K562 (cell line): Measurements from ENCODE around the gene KRTAP5-1. TPM values are rescaled to one million over a fixed set of nuclear protein-coding genes. Genes with fewer than 3 reads are reported as not detected.

Experiments used
- ATAC-seq: fragments of 200-7000 bp; cut with Tn5 transposase; 3 replicates; pipeline ENCODE4 v1.9.1; 2020; ENCODE audit warnings: moderate library complexity
- BruUV-seq: library from RNA; stranded (reverse); fragments of 400-500 nt; replicated peaks from 2 replicates; lab custom pipeline; 2021; lab: Mats Ljungman, UMichigan
- CTCF ChIA-PET: fragments of 300-600 bp; formaldehyde crosslinking; extraction: SDS; loops from one replicate; lab custom pipeline; 2021; ENCODE audit warnings: low intra/inter-chr PET ratio; lab: Yijun Ruan, JAX
- POLR2A ChIA-PET: fragments of 300-600, 350-650 bp; sonication (Branson Sonifier 250); formaldehyde crosslinking; extraction: SDS; loops from one replicate; lab custom pipeline; 2021; ENCODE audit warnings: antibody characterized with exemption, inconsistent platforms; lab: Yijun Ruan, JAX
- DNase-seq, 4 experiments: peaks; one replicate each; pipeline versions ENCODE4 v3.0.0 to v3.0.0-alpha.2; 2011 to 2018; ENCODE audit warnings: low spot score in 3 of 4, mixed read lengths in 3 of 4; ENCODE audit errors: extremely low read depth in 1 of 4
- FAIRE-seq: peaks from 2 replicates; lab custom pipeline; 2011; peaks lifted over from hg19 to GRCh38; lab: Jason Lieb, UNC
- H2AFZ ChIP-seq: 2 replicates; pipeline ENCODE4 v1.6.0; 2011; ENCODE audit warnings: low read depth, low read length, control low read depth, inconsistent platforms
- H3K27ac ChIP-seq: fragments of 200-600 bp; 3 replicates; pipeline ENCODE4 v1.8.0; 2011; ENCODE audit warnings: low read depth, mild to moderate bottlenecking, control low read depth, inconsistent platforms, low read length, moderate library complexity, mixed read lengths; ENCODE audit errors: extremely low read depth
- H3K27me3 ChIP-seq, 2 experiments: fragments of 300-600 bp in 1 of 2; 2 replicates in 1 of 2; 3 replicates in 1 of 2; pipeline versions ENCODE4 v1.6.0 to v1.8.0; 2011; ENCODE audit warnings: inconsistent platforms in 2 of 2, low read length in 2 of 2, mild to moderate bottlenecking in 1 of 2, mixed read lengths in 1 of 2, moderate library complexity in 1 of 2; ENCODE audit not compliant: control insufficient read depth in 2 of 2, insufficient read depth in 2 of 2
- H3K36me3 ChIP-seq: fragments of 300-600 bp; 3 replicates; pipeline ENCODE4 v1.8.0; 2011; ENCODE audit warnings: mild to moderate bottlenecking, low read length, inconsistent platforms; ENCODE audit not compliant: control insufficient read depth, insufficient read depth
- H3K4me1 ChIP-seq, 2 experiments: fragments of 200-600 bp in 1 of 2; replicated peaks in 1 of 2; 2 replicates in 1 of 2; 3 replicates in 1 of 2; pipeline versions ENCODE4 v1.5.1 to v1.8.0; 2011; ENCODE audit warnings: inconsistent platforms in 2 of 2, low read length in 2 of 2, mild to moderate bottlenecking in 1 of 2, mixed read lengths in 1 of 2, moderate library complexity in 1 of 2; ENCODE audit not compliant: control insufficient read depth in 2 of 2, insufficient read depth in 2 of 2
- H3K4me2 ChIP-seq: 2 replicates; pipeline ENCODE4 v1.6.1; 2011; ENCODE audit warnings: low read length, control low read depth, inconsistent platforms, mixed read lengths; ENCODE audit not compliant: insufficient read depth
- H3K4me3 ChIP-seq: fragments of 200-600 bp; sonication (generic), shearing (Covaris generic); 2 replicates; pipeline ENCODE4 v1.5.1; 2016; ENCODE audit warnings: control low read depth, inconsistent platforms
- H3K79me2 ChIP-seq: fragments of 200-600 bp; 3 replicates; pipeline ENCODE4 v1.8.0; 2011; ENCODE audit warnings: low read length, inconsistent platforms; ENCODE audit not compliant: control insufficient read depth, insufficient read depth
- H3K9ac ChIP-seq, 2 experiments: 2 replicates each; pipeline versions ENCODE4 v1.6.0 to v1.6.1; 2011; ENCODE audit warnings: low read depth in 2 of 2, low read length in 2 of 2, control low read depth in 1 of 2, inconsistent platforms in 1 of 2, mild to moderate bottlenecking in 1 of 2, mixed read lengths in 1 of 2; ENCODE audit not compliant: insufficient read depth in 1 of 2
- H3K9me1 ChIP-seq: one replicate; pipeline ENCODE4 v1.6.0; 2011; ENCODE audit warnings: inconsistent platforms, mild to moderate bottlenecking, low read length, moderate library complexity; ENCODE audit not compliant: control insufficient read depth, insufficient read depth
- H3K9me3 ChIP-seq: replicated peaks from 2 replicates; pipeline ENCODE4 v1.5.1; 2011; ENCODE audit warnings: low read depth, low read length, inconsistent platforms; ENCODE audit not compliant: control insufficient read depth, insufficient read depth
- H4K20me1 ChIP-seq: replicated peaks from 2 replicates; pipeline ENCODE4 v1.6.1; 2011; ENCODE audit warnings: low read length, inconsistent platforms, mixed read lengths; ENCODE audit not compliant: control insufficient read depth, insufficient read depth
- JUND ChIP-seq, 2 experiments: IDR thresholded peaks; 2 replicates in 1 of 2; 3 replicates in 1 of 2; pipeline ENCODE4 v1.6.1; 2011; ENCODE audit warnings: borderline replicate concordance in 2 of 2, low read depth in 2 of 2, low read length in 2 of 2, improper control_type of control experiment in 1 of 2, missing biosample characterization in 1 of 2, missing genetic modification characterization in 1 of 2, missing genetic modification reagents in 1 of 2
- MAZ ChIP-seq, 2 experiments: fragments of 450-650 bp in 1 of 2; sonication (generic) in 1 of 2; formaldehyde crosslinking; IDR thresholded peaks in 1 of 2; conservative IDR thresholded peaks in 1 of 2; 2 replicates each; pipeline versions ENCODE4 v1.4.0 to v1.5.0; 2020; ENCODE audit warnings: mild to moderate bottlenecking in 1 of 2, missing genetic modification reagents in 1 of 2
- PHTF2 ChIP-seq: fragments of 250-450 bp; sonication (Bioruptor Pico); IDR thresholded peaks from 2 replicates; pipeline ENCODE4 v1.5.0; 2021; ENCODE audit warnings: mild to moderate bottlenecking
- WGBS: fragments of 100-300 bp; shearing (Covaris generic); methylation state at CpG from one replicate; pipeline ENCODE4 v1.1.6; 2016; ENCODE audit warnings: low coverage, mixed read lengths; ENCODE audit not compliant: insufficient coverage; ENCODE audit errors: missing lambda C conversion rate; 5-methylcytosine and 5-hydroxymethylcytosine counted together
- in situ Hi-C: fragments of 300-500 bp; cut with MboI; formaldehyde crosslinking; loops from 4 replicates; pipeline ENCODE4 v1.15.0; 2018; ENCODE audit warnings: inconsistent platforms, mixed read lengths
- intact Hi-C: fragments of 100-400 bp; cut with micrococcal nuclease; formaldehyde crosslinking; loops from 2 replicates; pipeline ENCODE4 v1.14.2; 2022
- polyA plus RNA-seq, 8 experiments: library from polyadenylated mRNA; depleted of rRNA in 4 of 8; stranded (reverse) in 5 of 8; unstranded in 3 of 8; fragments of >200 nt; fragmentation: Nextera tagmentation in 2 of 8; fragmentation: Illumina TruSeq in 1 of 8; extraction: Ambion mirVana in 2 of 8; extraction: Trizol in 1 of 8; gene quantifications; 2 replicates each; pipeline versions ENCODE4 v1.2.1 to v1.2.3, GENCODE V29; 2011 to 2014; ENCODE audit warnings: inconsistent platforms in 1 of 8, missing spikeins in 1 of 8
- total RNA-seq, 7 experiments: library from RNA; depleted of rRNA in 6 of 7; stranded (reverse); fragments of >200 nt in 6 of 7; fragmentation: Illumina TruSeq in 2 of 7; extraction: Trizol in 2 of 7; gene quantifications; 2 replicates each; pipeline versions ENCODE4 v1.2.1 to v1.2.3, GENCODE V29; 2011 to 2021; ENCODE audit warnings: low replicate concordance in 1 of 7
- TF ChIP-seq, protein P1 (sequence below): fragments of 250-450 bp; sonication (Bioruptor Pico); IDR thresholded peaks from 2 replicates; pipeline ENCODE4 v1.4.0; 2020; ENCODE audit warnings: mild to moderate bottlenecking, moderate library complexity
- TF ChIP-seq, protein P2 (sequence below): fragments of 450-650 bp; IDR thresholded peaks from 2 replicates; pipeline ENCODE4 v1.6.1; 2018; ENCODE audit not compliant: partially characterized antibody
- TF ChIP-seq, protein P3 (sequence below): sonication (generic); formaldehyde crosslinking; IDR thresholded peaks from 2 replicates; pipeline ENCODE4 v1.8.0; 2022; ENCODE audit warnings: mild to moderate bottlenecking, missing genetic modification reagents
- TF ChIP-seq, protein P4 (sequence below): IDR thresholded peaks from 2 replicates; pipeline ENCODE4 v1.6.1; 2012; ENCODE audit warnings: low read depth, low read length, improper control_type of control experiment, borderline replicate concordance

KRTAP5-1 gene
- total and polyA plus RNA-seq, 9 of the 15 experiments (the other 6 are each of a cell fraction or from before 2014, with no cell fraction given), result not detected

DNA sequence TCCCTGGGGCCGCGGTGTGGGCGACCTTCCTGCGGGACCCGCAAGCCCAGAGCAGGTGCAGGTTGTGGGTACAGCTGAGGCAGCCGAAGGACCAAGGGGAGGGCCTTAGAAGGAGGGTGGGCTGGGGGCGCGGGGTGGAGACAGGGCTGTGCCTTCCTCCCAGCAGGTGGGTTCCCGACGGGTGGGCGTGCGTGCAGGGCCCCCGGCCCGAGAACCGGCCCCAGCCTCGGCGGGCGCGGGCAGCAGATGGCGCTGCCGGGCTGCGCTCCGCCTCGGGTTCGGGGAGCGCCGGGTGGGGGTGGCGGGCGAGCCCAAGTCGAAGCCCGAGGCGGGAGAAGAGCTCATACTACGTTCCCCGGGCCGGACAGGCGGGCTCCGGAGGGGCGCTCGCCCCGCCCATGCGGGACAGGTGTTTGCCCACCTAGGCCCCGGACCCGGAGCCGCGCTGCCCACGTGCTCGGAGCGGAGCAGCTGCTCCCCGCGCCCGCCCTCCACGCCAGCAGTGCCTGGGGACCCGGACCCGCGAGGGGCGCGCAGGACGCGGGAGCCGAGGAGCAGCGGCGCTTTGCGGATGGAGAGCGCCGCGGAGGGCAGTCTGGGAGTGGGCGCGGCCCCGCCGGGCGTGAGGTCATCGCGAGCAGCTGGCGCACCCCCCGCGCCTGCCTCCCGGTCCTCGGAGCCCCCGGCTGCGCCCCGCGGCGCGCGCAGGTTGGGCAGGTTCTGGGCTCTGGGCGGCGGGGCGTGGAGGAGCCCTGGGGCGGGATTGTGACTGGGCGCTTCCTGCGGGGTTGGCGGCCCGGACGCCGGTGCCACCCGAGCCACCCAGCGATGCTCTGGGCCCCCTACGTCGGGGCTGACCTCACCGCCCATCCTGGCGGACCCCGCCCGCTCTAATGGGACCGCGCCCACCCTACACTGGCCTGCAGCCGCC, 38.3 kb downstream of the KRTAP5-1 start:
- ATAC-seq, result peak; percentile 87
- Histone ChIP-seq H2AFZ (peak overlapping the region; percentile 80), H3K4me2 (peak overlapping the region; percentile 37; the same call in 1 of the 2 replicates), H3K4me1 (peaks cover 0 to 51% of the 10 kb centered on the region in 2 experiments; a peak in 3 of 5 replicates), H4K20me1 (peaks cover 3% of the 10 kb centered on the region; the same call in 1 of the 2 replicates), H3K9ac (peak overlapping the region in 1 of 2 experiments; percentile 43; a peak in 2 of 4 replicates), H3K79me2 (no peaks in the 10 kb centered on the region), H3K36me3 (no peaks in the 10 kb centered on the region), H3K9me3 (no peaks in the 10 kb centered on the region), H3K9me1 (no peaks in the 10 kb centered on the region), H3K27ac (no peak overlapping the region), H3K4me3 (peak overlapping the region; percentile 31), H3K27me3 (peaks cover 0 to 5% of the 10 kb centered on the region in 2 experiments; a peak in 1 of 5 replicates)
- peak; percentile 63 to 90 (median 87) for DNase-seq
- no peak for FAIRE-seq
- in situ Hi-C loops (no loop called here), intact Hi-C loops (loop anchor here (2.0 kb wide), 1 partner anchor 28 kb away; no protein-coding TSS in a partner anchor)
- CTCF ChIA-PET, result interaction anchor here (0.6 to 3.1 kb wide), 4 partner anchors 14 to 76 kb away, joined by 3 to 19 read pairs (median 4); no protein-coding TSS in a partner anchor
- POLR2A ChIA-PET, result interaction anchor here (0.6 to 1.0 kb wide), 3 partner anchors 9 to 1467 kb away, joined by 3 to 4 read pairs (median 4); no protein-coding TSS in a partner anchor
- no TSS peak for BruUV-seq
- WGBS, result 7% methylated on average over 29 of the region's 106 CpGs
- TF ChIP-seq PHTF2 (no peak), JUND (IDR thresholded peaks at IDR 0.05; ENCODE audit: borderline replicate concordance, low read depth, low read length) (0 out of 2 replicates have a peak, but pooled peaks have one; percentile 8), JUND (tag; IDR thresholded peaks at IDR 0.05; ENCODE audit: borderline replicate concordance, low read depth, low read length) (no peak), MAZ (CRISPR knock-in tag; conservative IDR thresholded peaks at IDR 0.05 in 1 of 2, IDR thresholded peaks at IDR 0.05 in 1 of 2) (peak; percentile 26 to 68; a peak in 3 of 4 replicates)
- TF ChIP-seq, protein P1, sequence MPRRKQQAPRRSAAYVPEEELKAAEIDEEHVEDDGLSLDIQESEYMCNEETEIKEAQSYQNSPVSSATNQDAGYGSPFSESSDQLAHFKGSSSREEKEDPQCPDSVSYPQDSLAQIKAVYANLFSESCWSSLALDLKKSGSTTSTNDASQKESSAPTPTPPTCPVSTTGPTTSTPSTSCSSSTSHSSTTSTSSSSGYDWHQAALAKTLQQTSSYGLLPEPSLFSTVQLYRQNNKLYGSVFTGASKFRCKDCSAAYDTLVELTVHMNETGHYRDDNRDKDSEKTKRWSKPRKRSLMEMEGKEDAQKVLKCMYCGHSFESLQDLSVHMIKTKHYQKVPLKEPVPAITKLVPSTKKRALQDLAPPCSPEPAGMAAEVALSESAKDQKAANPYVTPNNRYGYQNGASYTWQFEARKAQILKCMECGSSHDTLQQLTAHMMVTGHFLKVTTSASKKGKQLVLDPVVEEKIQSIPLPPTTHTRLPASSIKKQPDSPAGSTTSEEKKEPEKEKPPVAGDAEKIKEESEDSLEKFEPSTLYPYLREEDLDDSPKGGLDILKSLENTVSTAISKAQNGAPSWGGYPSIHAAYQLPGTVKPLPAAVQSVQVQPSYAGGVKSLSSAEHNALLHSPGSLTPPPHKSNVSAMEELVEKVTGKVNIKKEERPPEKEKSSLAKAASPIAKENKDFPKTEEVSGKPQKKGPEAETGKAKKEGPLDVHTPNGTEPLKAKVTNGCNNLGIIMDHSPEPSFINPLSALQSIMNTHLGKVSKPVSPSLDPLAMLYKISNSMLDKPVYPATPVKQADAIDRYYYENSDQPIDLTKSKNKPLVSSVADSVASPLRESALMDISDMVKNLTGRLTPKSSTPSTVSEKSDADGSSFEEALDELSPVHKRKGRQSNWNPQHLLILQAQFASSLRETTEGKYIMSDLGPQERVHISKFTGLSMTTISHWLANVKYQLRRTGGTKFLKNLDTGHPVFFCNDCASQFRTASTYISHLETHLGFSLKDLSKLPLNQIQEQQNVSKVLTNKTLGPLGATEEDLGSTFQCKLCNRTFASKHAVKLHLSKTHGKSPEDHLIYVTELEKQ, result no peak
- TF ChIP-seq, protein P2, sequence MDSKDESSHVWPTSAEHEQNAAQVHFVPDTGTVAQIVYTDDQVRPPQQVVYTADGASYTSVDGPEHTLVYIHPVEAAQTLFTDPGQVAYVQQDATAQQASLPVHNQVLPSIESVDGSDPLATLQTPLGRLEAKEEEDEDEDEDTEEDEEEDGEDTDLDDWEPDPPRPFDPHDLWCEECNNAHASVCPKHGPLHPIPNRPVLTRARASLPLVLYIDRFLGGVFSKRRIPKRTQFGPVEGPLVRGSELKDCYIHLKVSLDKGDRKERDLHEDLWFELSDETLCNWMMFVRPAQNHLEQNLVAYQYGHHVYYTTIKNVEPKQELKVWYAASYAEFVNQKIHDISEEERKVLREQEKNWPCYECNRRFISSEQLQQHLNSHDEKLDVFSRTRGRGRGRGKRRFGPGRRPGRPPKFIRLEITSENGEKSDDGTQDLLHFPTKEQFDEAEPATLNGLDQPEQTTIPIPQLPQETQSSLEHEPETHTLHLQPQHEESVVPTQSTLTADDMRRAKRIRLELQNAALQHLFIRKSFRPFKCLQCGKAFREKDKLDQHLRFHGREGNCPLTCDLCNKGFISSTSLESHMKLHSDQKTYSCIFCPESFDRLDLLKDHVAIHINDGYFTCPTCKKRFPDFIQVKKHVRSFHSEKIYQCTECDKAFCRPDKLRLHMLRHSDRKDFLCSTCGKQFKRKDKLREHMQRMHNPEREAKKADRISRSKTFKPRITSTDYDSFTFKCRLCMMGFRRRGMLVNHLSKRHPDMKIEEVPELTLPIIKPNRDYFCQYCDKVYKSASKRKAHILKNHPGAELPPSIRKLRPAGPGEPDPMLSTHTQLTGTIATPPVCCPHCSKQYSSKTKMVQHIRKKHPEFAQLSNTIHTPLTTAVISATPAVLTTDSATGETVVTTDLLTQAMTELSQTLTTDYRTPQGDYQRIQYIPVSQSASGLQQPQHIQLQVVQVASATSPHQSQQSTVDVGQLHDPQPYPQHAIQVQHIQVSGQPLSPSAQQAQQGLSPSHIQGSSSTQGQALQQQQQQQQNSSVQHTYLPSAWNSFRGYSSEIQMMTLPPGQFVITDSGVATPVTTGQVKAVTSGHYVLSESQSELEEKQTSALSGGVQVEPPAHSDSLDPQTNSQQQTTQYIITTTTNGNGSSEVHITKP, result peak; percentile 96
- TF ChIP-seq, protein P3, sequence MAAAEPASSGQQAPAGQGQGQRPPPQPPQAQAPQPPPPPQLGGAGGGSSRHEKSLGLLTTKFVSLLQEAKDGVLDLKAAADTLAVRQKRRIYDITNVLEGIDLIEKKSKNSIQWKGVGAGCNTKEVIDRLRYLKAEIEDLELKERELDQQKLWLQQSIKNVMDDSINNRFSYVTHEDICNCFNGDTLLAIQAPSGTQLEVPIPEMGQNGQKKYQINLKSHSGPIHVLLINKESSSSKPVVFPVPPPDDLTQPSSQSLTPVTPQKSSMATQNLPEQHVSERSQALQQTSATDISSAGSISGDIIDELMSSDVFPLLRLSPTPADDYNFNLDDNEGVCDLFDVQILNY, result 0 out of 2 replicates have a peak, but pooled peaks have one; percentile 14
- TF ChIP-seq, protein P4, sequence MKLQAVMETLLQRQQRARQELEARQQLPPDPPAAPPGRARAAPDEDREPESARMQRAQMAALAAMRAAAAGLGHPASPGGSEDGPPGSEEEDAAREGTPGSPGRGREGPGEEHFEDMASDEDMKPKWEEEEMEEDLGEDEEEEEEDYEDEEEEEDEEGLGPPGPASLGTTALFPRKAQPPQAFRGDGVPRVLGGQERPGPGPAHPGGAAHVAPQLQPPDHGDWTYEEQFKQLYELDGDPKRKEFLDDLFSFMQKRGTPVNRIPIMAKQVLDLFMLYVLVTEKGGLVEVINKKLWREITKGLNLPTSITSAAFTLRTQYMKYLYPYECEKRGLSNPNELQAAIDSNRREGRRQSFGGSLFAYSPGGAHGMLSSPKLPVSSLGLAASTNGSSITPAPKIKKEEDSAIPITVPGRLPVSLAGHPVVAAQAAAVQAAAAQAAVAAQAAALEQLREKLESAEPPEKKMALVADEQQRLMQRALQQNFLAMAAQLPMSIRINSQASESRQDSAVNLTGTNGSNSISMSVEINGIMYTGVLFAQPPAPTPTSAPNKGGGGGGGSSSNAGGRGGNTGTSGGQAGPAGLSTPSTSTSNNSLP, result no peak
